HFFc6 (cell line): Measurements from ENCODE around the gene LAMA2. TPM values are rescaled to one million over a fixed set of nuclear protein-coding genes. Genes with fewer than 3 reads are reported as not detected.

Source experiments
- DNase-seq: peaks from one replicate; pipeline ENCODE4 v3.0.0-alpha.2; 2018
- H3K27ac Mint-ChIP-seq: 2 replicates; pipeline ENCODE4 v1.8.0; 2020; ENCODE audit warnings: mild to moderate bottlenecking, mixed read lengths
- H3K27me3 Mint-ChIP-seq: 2 replicates; pipeline ENCODE4 v1.8.0; 2021; ENCODE audit warnings: mild to moderate bottlenecking, moderate library complexity, mixed read lengths; ENCODE audit not compliant: insufficient read depth
- H3K36me3 Mint-ChIP-seq: 2 replicates; pipeline ENCODE4 v1.8.0; 2021; ENCODE audit warnings: low read depth, mixed read lengths
- H3K4me1 Mint-ChIP-seq: 2 replicates; pipeline ENCODE4 v1.8.0; 2020; ENCODE audit warnings: low read depth, mixed read lengths
- H3K4me3 Mint-ChIP-seq: 2 replicates; pipeline ENCODE4 v1.8.0; 2020; ENCODE audit warnings: mild to moderate bottlenecking, moderate library complexity, mixed read lengths
- H3K9me3 Mint-ChIP-seq: 2 replicates; pipeline ENCODE4 v1.8.0; 2020; ENCODE audit warnings: mild to moderate bottlenecking, mixed read lengths
- total RNA-seq, 6 experiments: library from RNA; stranded (reverse); fragmentation: NEBNext Ultra II Directional; extraction: Animal tissue kit (Norgen Biotek cat#: 25700); gene quantifications; 2 replicates in 1 of 6; 3 replicates in 5 of 6; pipeline ENCODE4 v1.2.3, GENCODE V29; 2021
- TF ChIP-seq, protein P1 (sequence below): fragments of 200-600 bp; sonication (generic); IDR thresholded peaks from 2 replicates; pipeline ENCODE4 v1.5.0; 2021; ENCODE audit warnings: antibody characterized with exemption, mild to moderate bottlenecking

The LAMA2 gene
- total RNA-seq, 6 experiments from 2014 or later = 8.2 to 14.3 (median 10.5) TPM

DNA sequence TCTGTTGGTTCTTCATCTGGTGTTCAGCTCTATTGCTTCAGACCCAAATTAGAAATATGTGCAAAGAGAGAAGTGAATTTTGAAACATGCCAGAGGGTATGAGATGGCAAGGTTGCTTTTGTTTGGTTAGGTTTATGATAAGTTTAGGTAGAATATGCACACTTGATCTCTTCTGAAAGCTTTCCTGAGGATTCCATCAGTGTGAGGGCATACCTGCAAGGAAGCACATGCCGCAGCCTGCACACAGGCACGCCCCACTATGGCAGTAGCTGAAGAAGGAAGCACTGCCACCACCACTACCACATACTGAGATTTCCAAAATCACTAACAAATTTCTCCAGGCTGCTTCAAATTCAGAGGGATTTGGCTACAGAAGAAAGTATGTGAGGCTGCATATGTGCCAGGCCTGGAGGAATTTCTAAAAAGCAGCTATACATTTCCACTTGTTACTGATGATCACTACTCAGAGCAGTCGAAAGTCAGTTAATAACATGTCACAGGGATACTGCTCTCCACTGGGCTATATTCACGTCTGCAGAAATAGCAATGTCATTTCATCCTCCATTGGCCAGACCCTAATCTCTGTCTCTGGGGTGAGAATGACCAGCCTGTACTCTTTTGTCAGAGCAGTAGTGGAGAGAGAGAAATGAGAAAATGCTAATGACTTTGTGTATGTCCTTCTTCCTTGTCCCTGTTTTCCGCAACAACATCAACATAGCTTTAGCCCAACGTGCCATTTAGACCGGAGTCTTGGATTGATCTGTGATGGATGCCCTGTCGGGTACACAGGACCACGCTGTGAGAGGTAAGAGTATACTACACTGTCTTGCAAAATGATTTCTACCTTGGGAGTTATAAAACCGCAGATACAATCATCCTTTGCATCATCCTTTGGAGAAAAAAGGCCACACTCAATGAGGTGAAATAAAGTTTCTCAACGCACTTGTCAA, 396.7 kb downstream of the LAMA2 start:
- TF ChIP-seq, protein P1, sequence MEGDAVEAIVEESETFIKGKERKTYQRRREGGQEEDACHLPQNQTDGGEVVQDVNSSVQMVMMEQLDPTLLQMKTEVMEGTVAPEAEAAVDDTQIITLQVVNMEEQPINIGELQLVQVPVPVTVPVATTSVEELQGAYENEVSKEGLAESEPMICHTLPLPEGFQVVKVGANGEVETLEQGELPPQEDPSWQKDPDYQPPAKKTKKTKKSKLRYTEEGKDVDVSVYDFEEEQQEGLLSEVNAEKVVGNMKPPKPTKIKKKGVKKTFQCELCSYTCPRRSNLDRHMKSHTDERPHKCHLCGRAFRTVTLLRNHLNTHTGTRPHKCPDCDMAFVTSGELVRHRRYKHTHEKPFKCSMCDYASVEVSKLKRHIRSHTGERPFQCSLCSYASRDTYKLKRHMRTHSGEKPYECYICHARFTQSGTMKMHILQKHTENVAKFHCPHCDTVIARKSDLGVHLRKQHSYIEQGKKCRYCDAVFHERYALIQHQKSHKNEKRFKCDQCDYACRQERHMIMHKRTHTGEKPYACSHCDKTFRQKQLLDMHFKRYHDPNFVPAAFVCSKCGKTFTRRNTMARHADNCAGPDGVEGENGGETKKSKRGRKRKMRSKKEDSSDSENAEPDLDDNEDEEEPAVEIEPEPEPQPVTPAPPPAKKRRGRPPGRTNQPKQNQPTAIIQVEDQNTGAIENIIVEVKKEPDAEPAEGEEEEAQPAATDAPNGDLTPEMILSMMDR = no peak
- Mint-ChIP-seq H3K27me3 (no peaks in the 10 kb centered on the region; the same call in 1 of the 2 replicates), H3K4me1 (no peaks in the 10 kb centered on the region; the same call in 1 of the 2 replicates), H3K9me3 (no peaks in the 10 kb centered on the region), H3K36me3 (no peaks in the 10 kb centered on the region), H3K4me3 (no peak overlapping the region), H3K27ac (no peak overlapping the region)
- DNase-seq = no peak

DNA sequence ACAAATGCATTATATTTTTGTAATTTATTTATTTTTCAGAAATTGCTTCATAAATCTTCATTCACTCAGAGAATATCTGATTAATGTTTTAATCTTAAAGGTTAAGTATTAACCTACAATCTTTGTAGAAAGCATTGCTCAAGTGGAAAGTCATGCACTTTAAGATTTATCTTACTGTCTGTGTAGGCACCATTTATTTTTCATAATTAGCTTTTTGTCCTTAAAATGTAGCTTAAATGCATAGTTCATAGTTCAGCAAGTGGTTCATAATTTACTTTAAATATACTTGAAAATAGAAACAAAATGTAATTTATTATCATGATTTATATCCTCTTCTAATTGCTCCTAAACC, 397.3 kb downstream of the LAMA2 start:
- no peak for DNase-seq
- no peaks in the 10 kb centered on the region for H3K36me3 Mint-ChIP-seq
- no peaks in the 10 kb centered on the region; the same call in 1 of the 2 replicates for H3K27me3 Mint-ChIP-seq
- H3K9me3 Mint-ChIP-seq = no peaks in the 10 kb centered on the region
- H3K4me3 Mint-ChIP-seq = no peak overlapping the region
- no peaks in the 10 kb centered on the region; the same call in 1 of the 2 replicates for H3K4me1 Mint-ChIP-seq
- TF ChIP-seq, protein P1 = no peak
- H3K27ac Mint-ChIP-seq = no peak overlapping the region

DNA sequence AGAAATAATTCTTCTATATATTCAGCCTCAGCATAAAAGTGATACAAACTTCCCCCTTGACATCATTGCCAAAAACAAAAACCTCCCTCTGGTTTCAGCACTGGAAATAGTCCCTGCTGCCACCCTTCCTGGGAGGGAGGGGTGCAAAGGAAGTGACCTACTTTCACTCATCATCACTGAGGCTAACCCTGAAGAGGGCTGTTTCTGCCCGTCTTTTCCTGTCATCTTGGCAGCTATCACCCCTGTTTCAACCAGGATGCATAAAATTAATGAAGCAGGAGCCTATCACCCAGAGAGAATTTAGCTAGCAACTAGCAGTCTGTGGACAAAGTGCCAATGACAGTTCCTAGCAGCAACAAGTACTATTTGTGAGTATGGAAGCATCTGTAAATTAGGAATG, 397.8 kb downstream of the LAMA2 start:
- H3K27ac Mint-ChIP-seq = no peak overlapping the region

DNA sequence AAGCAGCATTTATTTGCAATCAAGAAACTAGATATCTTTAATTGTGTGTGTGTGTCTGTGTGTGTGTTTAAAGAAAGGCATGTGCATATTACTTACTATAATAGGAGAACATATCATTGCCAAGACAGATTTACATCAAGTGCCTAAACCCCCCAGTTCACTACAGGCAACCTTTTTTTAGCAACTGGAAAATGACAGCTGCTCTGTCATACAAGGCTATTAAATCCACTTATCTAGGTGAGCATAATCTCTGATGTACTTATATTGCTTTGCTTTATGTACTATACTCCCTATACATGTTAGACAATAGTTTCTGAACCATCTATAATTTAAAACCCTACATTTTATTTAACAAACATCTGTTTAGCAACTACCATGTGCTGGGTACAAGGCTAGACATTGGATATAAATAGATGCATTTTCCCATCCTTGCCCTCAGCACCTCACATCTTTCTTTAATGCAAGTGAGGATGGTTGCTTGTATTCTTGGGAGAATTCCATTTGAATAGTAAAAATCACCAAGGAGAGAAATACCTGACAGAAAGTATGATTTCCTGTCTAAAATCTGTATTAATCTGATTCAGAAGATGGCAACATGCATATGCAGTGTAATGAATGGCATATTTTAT, 398.3 kb downstream of the LAMA2 start:
- no peak overlapping the region for H3K27ac Mint-ChIP-seq
- H3K9me3 Mint-ChIP-seq = no peaks in the 10 kb centered on the region
- no peak for DNase-seq
- H3K27me3 Mint-ChIP-seq = no peaks in the 10 kb centered on the region; the same call in 1 of the 2 replicates
- no peaks in the 10 kb centered on the region for H3K36me3 Mint-ChIP-seq
- H3K4me1 Mint-ChIP-seq = no peaks in the 10 kb centered on the region; the same call in 1 of the 2 replicates
- TF ChIP-seq, protein P1 = no peak
- no peak overlapping the region for H3K4me3 Mint-ChIP-seq

More for the DNA sequence above, 397.8 kb downstream of the LAMA2 start:
- no peaks in the 10 kb centered on the region for H3K36me3 Mint-ChIP-seq
- TF ChIP-seq, protein P1 = no peak
- H3K4me3 Mint-ChIP-seq = no peak overlapping the region
- H3K9me3 Mint-ChIP-seq = no peaks in the 10 kb centered on the region
- no peaks in the 10 kb centered on the region; the same call in 1 of the 2 replicates for H3K27me3 Mint-ChIP-seq
- no peak for DNase-seq
- H3K4me1 Mint-ChIP-seq = no peaks in the 10 kb centered on the region; the same call in 1 of the 2 replicates

DNA sequence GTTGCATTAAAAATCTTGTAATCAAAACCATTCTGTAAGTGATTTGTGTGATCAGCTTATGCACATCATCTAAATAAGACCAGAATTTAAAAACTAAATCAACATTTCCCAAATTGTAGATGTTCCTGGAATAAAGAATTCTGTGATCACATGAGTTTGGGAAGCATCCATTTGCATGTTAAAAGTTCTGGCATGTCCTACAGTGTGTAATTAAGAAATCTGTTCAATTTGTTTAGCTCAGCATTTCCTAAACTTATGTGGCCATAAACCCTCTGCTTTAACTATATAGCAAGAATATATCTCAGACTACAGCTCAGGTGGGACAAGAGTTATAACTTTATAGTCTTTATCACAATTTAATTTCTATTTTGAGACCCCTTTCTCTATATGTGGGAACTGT, 399.1 kb downstream of the LAMA2 start:
- Mint-ChIP-seq H3K4me3 (no peak overlapping the region), H3K27ac (no peak overlapping the region), H3K27me3 (no peaks in the 10 kb centered on the region; the same call in 1 of the 2 replicates), H3K9me3 (no peaks in the 10 kb centered on the region), H3K36me3 (no peaks in the 10 kb centered on the region), H3K4me1 (no peaks in the 10 kb centered on the region; the same call in 1 of the 2 replicates)
- TF ChIP-seq, protein P1 = no peak
- no peak for DNase-seq
